ENCODE data around the gene MAP4K4.
"Not testable (repeated sequence)": the region's sequence is repeated elsewhere in the genome, so short reads cannot be mapped to it uniquely, and the experiment has no call there.

MAP4K4 gene

GRCh38 chr2:101930019-101930418 is 232.5 kb downstream of the MAP4K4 start:
- no peak for DNase-seq

GRCh38 chr2:101930847-101931246 is 233.3 kb downstream of the MAP4K4 start:
- DNase-seq, result no peak

DNA sequence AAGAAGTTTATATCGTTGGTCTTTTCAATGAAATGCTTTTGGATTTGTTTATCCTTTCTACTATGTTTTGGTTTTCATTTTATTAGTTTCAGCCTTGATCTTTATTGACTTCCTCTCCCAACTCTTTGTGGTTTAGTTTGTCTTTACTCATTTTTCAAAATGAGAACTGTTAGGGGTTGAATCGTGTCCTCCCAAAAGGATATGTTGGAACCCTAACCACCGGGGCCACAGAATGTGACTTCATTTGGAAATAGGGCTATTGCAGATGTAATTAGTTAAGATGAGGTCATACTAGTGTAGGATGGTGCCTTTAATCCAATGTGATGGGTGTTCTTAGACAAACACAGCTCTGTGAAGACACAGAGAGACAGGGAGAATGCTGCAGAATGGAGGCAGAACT is 233.9 kb downstream of the MAP4K4 start:
- no peak for DNase-seq

- not testable (repeated sequence) for DNase-seq
Measured at GRCh38 chr2:101935764-101936163, 238.3 kb downstream of the MAP4K4 start.

DNA sequence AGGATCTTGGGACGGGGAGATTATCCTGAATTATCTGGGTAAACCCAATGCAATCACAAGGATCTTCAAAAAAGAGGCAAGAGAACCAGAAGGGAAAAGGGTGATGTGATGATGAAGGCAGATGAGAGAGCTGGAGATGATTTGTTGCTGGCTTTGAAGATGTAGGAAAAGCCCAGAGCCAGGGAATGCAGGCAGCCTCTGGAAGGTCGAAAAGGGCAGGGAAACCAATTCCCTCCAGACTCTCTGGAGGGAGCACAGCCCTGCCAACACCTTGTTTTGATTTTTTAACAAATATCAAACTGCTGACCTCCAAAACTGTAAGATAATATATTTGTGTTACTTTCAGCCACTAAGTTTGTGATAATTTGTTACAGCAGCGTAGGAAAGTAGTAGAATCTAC is 245.3 kb downstream of the MAP4K4 start:
- no peak for DNase-seq
